ENCODE measurements around the gene CCDC82. TPM values are rescaled to one million over a fixed set of nuclear protein-coding genes. Genes with fewer than 3 reads are reported as not detected.
A peak's percentile ranks its signal among the peaks of the same experiment; 100 is the strongest.

Gene CCDC82
- polyA plus RNA-seq, 2 of the 4 experiments (the other 2 are of a cell fraction) = 17.6 to 27.6 TPM

GRCh38 chr11:96303064-96303463 lies 86.6 kb downstream of the CCDC82 start (continued):
- TF ChIP-seq, protein P1, sequence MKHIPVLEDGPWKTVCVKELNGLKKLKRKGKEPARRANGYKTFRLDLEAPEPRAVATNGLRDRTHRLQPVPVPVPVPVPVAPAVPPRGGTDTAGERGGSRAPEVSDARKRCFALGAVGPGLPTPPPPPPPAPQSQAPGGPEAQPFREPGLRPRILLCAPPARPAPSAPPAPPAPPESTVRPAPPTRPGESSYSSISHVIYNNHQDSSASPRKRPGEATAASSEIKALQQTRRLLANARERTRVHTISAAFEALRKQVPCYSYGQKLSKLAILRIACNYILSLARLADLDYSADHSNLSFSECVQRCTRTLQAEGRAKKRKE (CRISPR knock-in tag; IDR thresholded peaks at IDR 0.05; ENCODE audit: low read depth) = no peak
- TF ChIP-seq TP53 (CRISPR knock-in tag; IDR thresholded peaks at IDR 0.05) = no peak
- peak; percentile 64 for TF ChIP-seq JUNB (IDR thresholded peaks at IDR 0.05)
- no peak for TF ChIP-seq MYC (IDR thresholded peaks at IDR 0.05; ENCODE audit: borderline replicate concordance, low read length)
- no peak for TF ChIP-seq HES2 (IDR thresholded peaks at IDR 0.05)
- no peak for TF ChIP-seq KDM1A (IDR thresholded peaks at IDR 0.05; ENCODE audit: low read depth)

Small RNAs within 50 kb of the gene (small RNA-seq; reads per million reads assigned to genes)
- 0 reads per million in 6 experiments for gene MIR1260B

Other genes with a start within 250 kb of the CCDC82 start
- 2.5 and 3.2 TPM in 2 replicates for gene MAML2, start 46.7 kb downstream of the CCDC82 start, polyA plus RNA-seq (2011; rRNA removed)
- gene MAML2, start 46.7 kb downstream of the CCDC82 start, polyA plus RNA-seq (2017; fragmentation: RNase III; extraction: RNeasy Plus Mini Kit Qiagen cat#74134 plus additional on column Dnase treatment) = 1.3 to 1.7 TPM (median 1.5 TPM) in 3 replicates
- gene JRKL, start 101 bp upstream of the CCDC82 start, polyA plus RNA-seq (2011; rRNA removed) = 7.1 and 9.7 TPM in 2 replicates
- gene JRKL, start 101 bp upstream of the CCDC82 start, polyA plus RNA-seq (2017; fragmentation: RNase III; extraction: RNeasy Plus Mini Kit Qiagen cat#74134 plus additional on column Dnase treatment) = 9.7 to 10.6 TPM (median 10.4 TPM) in 3 replicates

Measured in A549 (cell line).